Adipocyte (in vitro differentiated cells): ENCODE results near the gene DSCAM.

Experiments
- DNase-seq: peaks from one replicate; pipeline ENCODE4 v3.0.0-alpha.2; 2015; ENCODE audit warnings: low read depth
- H3K27me3 ChIP-seq: replicated peaks from 2 replicates; pipeline ENCODE4 v1.7.0; 2013; ENCODE audit warnings: mild to moderate bottlenecking, low read length, moderate library complexity; ENCODE audit not compliant: control insufficient read depth, insufficient read depth
- H3K36me3 ChIP-seq: 2 replicates; pipeline ENCODE4 v1.7.0; 2013; ENCODE audit warnings: low read length, mild to moderate bottlenecking, moderate library complexity; ENCODE audit not compliant: control insufficient read depth, insufficient read depth, severe bottlenecking
- H3K4me1 ChIP-seq: 2 replicates; pipeline ENCODE4 v1.7.0; 2013; ENCODE audit warnings: mild to moderate bottlenecking, low read length, moderate library complexity; ENCODE audit not compliant: control insufficient read depth, insufficient read depth
- H3K4me3 ChIP-seq: 2 replicates; pipeline ENCODE4 v1.7.0; 2013; ENCODE audit warnings: mild to moderate bottlenecking, low read length, moderate library complexity
- H3K9ac ChIP-seq: 2 replicates; pipeline ENCODE4 v1.7.0; 2013; ENCODE audit warnings: mild to moderate bottlenecking, low read length, moderate library complexity
- H3K9me3 ChIP-seq: 2 replicates; pipeline ENCODE4 v1.7.0; 2013; ENCODE audit warnings: mild to moderate bottlenecking, low read length, moderate library complexity; ENCODE audit not compliant: control insufficient read depth

Gene DSCAM

GRCh38 chr21:40704141-40704540 lies 142.8 kb downstream of the DSCAM start:
- Histone ChIP-seq H3K4me1 (no peaks in the 10 kb centered on the region), H3K27me3 (no peaks in the 10 kb centered on the region), H3K4me3 (no peak overlapping the region), H3K9ac (no peak overlapping the region), H3K9me3 (peaks cover 5% of the 10 kb centered on the region), H3K36me3 (no peaks in the 10 kb centered on the region)
- DNase-seq: no peak

GRCh38 chr21:40699366-40699765 lies 147.6 kb downstream of the DSCAM start:
- H3K36me3 ChIP-seq: no peaks in the 10 kb centered on the region
- H3K27me3 ChIP-seq: no peaks in the 10 kb centered on the region
- peaks cover 5% of the 10 kb centered on the region for H3K9me3 ChIP-seq
- H3K4me1 ChIP-seq: no peaks in the 10 kb centered on the region
- no peak overlapping the region for H3K9ac ChIP-seq
- no peak for DNase-seq
- no peak overlapping the region for H3K4me3 ChIP-seq

- Histone ChIP-seq H3K9ac (no peak overlapping the region), H3K36me3 (no peaks in the 10 kb centered on the region), H3K9me3 (peaks cover 5% of the 10 kb centered on the region), H3K4me1 (no peaks in the 10 kb centered on the region), H3K27me3 (no peaks in the 10 kb centered on the region), H3K4me3 (no peak overlapping the region)
- no peak for DNase-seq
Measured at GRCh38 chr21:40696246-40696645, 150.7 kb downstream of the DSCAM start.

GRCh38 chr21:40689840-40690360 lies 157.1 kb downstream of the DSCAM start:
- H3K9me3 ChIP-seq: no peaks in the 10 kb centered on the region

GRCh38 chr21:40689217-40689616 lies 157.7 kb downstream of the DSCAM start:
- DNase-seq: no peak
- no peaks in the 10 kb centered on the region for H3K9me3 ChIP-seq
- H3K4me3 ChIP-seq: no peak overlapping the region
- no peaks in the 10 kb centered on the region for H3K36me3 ChIP-seq
- no peak overlapping the region for H3K9ac ChIP-seq
- H3K4me1 ChIP-seq: no peaks in the 10 kb centered on the region
- no peaks in the 10 kb centered on the region for H3K27me3 ChIP-seq

More at GRCh38 chr21:40689840-40690360, 157.1 kb downstream of the DSCAM start:
- DNase-seq: no peak
- H3K9ac ChIP-seq: no peak overlapping the region
- no peaks in the 10 kb centered on the region for H3K27me3 ChIP-seq
- H3K36me3 ChIP-seq: no peaks in the 10 kb centered on the region
- H3K4me3 ChIP-seq: no peak overlapping the region
- H3K4me1 ChIP-seq: no peaks in the 10 kb centered on the region

GRCh38 chr21:40688106-40688864 lies 158.7 kb downstream of the DSCAM start:
- Histone ChIP-seq H3K4me3 (no peak overlapping the region), H3K27me3 (no peaks in the 10 kb centered on the region), H3K9ac (no peak overlapping the region), H3K9me3 (no peaks in the 10 kb centered on the region), H3K36me3 (no peaks in the 10 kb centered on the region), H3K4me1 (no peaks in the 10 kb centered on the region)
- DNase-seq: no peak

- Histone ChIP-seq H3K27me3 (no peaks in the 10 kb centered on the region), H3K4me3 (no peak overlapping the region), H3K9ac (no peak overlapping the region), H3K9me3 (no peaks in the 10 kb centered on the region), H3K4me1 (no peaks in the 10 kb centered on the region), H3K36me3 (no peaks in the 10 kb centered on the region)
- DNase-seq: no peak
Measured at GRCh38 chr21:40687625-40688024, 159.3 kb downstream of the DSCAM start.

GRCh38 chr21:40686526-40686925 lies 160.4 kb downstream of the DSCAM start:
- H3K36me3 ChIP-seq: no peaks in the 10 kb centered on the region
- no peak for DNase-seq
- H3K4me3 ChIP-seq: no peak overlapping the region
- no peak overlapping the region for H3K9ac ChIP-seq
- no peaks in the 10 kb centered on the region for H3K4me1 ChIP-seq
- H3K9me3 ChIP-seq: no peaks in the 10 kb centered on the region
- H3K27me3 ChIP-seq: no peaks in the 10 kb centered on the region

GRCh38 chr21:40685141-40685540 lies 161.8 kb downstream of the DSCAM start:
- Histone ChIP-seq H3K4me1 (no peaks in the 10 kb centered on the region), H3K36me3 (no peaks in the 10 kb centered on the region), H3K9ac (no peak overlapping the region), H3K9me3 (no peaks in the 10 kb centered on the region), H3K27me3 (no peaks in the 10 kb centered on the region), H3K4me3 (no peak overlapping the region)
- no peak for DNase-seq

- no peak for DNase-seq
- Histone ChIP-seq H3K9me3 (no peaks in the 10 kb centered on the region), H3K36me3 (no peaks in the 10 kb centered on the region), H3K4me3 (no peak overlapping the region), H3K4me1 (no peaks in the 10 kb centered on the region), H3K9ac (no peak overlapping the region), H3K27me3 (no peaks in the 10 kb centered on the region)
Measured at GRCh38 chr21:40684726-40685125, 162.2 kb downstream of the DSCAM start.

GRCh38 chr21:40683349-40683748 lies 163.6 kb downstream of the DSCAM start:
- H3K4me1 ChIP-seq: no peaks in the 10 kb centered on the region
- no peaks in the 10 kb centered on the region for H3K27me3 ChIP-seq
- DNase-seq: no peak
- H3K9me3 ChIP-seq: no peaks in the 10 kb centered on the region
- no peaks in the 10 kb centered on the region for H3K36me3 ChIP-seq
- no peak overlapping the region for H3K4me3 ChIP-seq
- H3K9ac ChIP-seq: no peak overlapping the region
